Activated T-helper 1 cell treated with Interleukin-2 at 50 U/mL for 16 hours (primary cell): ENCODE data around the gene RNF157.
A peak's percentile ranks its signal among the peaks of the same experiment; 100 is the strongest.

Experiments
- DNase-seq: peaks from one replicate; pipeline ENCODE4 v3.0.0-alpha.2; 2020; ENCODE audit warnings: low read depth

RNF157 gene

DNA sequence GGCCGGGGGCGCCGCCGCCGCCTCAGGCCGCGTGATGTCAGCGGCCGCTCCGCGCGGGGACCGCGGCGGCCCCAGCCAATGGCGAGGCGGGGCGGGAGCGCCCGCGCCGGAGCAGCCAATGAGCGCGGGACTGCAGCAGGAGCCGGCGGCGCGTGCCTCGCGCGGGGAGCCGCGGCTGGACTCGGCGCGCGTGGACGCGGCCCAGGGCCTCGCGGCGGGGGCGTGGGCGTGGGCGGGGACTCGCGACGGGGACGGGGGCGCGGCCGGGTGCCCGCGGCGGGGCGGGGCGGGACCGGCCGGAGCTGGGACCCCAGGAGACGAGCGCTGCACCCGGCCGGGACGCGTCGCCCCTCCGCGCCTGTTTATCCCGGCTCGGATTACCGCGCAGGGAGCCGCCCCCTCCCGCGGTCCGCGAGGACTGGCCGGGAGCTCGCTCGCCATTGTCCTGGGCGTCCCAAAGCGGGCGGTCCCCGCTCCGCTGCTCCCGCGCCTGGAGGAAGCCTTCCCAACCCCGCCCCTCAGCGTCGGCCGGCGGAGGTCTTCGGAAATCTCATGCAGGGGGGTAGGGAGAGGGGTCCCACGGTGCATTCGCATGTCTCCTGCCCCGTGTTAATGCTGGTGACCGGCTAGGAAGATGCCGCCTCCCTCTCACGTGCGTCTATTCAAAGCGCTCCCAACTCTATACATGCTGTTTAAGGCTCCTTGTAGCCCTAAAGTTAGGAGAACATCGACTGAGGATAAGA is at the start of gene RNF157:
Gene RNF157 (minus strand): TSS at position 33 of the 743 bp plus-strand sequence. CDS start 253 bp downstream, outside the sequence.
- DNase-seq, result peak; percentile 68

DNA sequence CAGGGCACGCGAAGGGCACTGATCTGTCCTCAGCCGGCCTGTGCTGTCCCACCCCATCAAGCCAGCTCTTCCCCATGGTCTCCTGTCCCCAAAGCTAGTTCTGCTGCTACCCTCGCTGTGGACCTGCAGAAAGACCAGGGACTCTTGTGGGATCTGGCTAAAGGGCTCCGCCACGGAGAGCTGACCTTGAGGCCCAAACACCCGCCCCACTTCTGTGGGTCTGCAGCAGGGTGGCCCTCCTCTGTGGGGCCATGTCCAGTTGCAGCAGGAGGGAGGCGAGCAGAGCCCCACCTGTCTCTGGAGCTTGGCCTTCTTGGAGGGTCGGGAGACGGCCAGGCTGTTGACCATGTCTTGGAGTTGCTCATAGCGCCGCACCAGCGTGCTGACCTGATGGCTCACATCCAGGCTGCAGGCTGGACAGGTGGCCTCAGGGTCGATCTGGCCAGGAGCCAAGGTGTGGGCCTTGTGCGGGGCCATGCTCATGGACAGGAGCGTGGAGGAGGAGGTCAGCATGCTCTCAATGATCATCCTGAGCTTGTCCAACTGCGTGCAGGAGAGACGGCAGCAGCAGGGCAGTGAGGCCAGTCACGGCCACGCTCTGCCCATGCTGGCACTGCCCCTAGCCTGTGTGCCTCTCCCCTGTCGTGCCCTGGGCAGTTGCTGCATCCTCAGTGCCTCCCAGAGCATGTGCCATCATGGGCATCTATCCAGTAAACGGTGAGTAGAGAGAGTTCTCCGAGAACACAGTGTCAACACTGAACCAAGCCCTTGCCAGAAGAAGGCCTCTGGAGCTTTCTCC is 41.5 kb upstream of the RNF157 start:
- DNase-seq, result no peak

DNA sequence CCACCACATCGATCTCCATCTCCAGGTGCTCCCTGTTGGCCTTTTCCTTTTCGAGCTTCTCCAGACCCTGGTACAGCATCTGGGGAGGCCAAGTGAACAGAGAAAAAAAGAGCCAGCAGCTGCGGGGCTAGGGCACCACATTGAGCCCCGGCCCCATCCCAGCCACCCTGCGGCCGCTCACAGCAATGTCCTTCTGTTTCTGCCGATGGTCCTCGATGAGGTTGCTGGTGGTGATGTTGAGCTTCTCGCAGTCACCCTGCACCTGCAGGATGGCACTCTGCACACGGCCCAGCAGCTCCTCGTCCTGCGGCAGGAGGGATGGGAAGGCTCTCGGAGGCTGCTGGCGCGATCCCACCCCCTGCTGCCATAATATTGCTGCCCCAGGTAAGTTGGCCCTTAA is 40.4 kb upstream of the RNF157 start:
- DNase-seq, result no peak

DNA sequence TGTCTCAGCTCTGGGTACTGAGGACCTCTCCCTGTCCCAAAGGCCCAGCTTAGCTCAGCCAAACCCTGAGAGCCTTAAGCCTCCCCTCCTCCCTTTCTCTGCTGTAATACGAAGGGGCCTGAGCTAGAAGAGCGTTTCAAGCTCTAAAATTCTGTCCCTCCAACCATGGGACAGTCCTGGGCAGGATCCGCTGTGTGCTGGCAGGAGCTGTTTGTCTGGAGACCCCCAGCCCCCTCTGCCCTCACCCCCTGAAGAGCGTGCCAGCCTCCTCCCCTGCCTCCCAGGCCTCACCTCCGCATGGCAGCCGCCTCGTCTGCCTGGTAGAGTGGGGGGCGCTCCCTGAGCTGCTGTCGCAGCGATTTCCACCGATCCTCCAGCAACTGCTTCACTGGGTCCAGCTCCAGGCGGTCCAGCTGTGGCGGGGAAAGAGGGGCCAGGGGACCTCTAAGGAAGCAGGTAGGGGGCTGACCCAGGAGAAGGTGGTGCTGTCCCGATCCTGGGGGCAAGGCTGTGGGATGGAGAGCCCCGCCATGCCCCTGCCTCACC is 39.5 kb upstream of the RNF157 start:
- DNase-seq, result no peak

DNA sequence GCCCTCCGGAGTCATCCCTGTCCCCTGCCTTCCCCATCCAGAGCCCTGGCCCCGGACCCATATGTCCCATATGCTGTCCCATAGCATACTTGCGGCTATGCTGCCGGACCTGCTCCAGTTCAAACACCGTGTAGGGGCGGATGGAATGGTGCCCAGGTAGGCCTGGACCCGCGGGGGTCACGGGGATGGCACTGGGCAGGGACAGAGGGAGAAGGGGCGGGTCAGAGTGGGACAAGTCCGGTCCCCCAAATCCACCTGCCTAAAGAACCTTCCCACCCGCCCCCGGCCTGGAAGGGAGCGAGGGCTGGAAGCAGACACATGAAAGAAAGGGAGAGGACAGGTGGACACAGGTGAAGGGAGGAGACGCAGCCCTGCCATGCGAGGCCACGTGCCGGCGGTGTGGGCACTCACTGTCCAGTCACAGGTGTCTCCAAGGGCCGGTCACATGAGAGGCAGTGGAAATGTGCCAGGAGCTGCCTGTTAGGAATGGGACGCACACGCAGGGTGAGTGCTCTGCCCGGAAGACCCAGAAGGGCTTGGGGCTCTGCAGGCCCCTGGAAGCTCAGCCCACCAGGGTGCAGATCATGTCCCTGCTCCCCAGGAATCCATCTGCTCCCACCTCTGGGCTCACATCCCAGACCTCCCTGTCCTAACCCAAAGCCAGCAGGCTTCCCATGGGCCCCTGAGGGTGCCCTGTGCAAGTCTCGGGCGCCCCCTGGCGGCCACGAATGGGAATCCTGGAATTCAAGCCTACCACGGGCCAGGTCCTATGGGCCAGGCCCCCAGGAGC is 38.9 kb upstream of the RNF157 start:
- DNase-seq, result peak; percentile 73

DNA sequence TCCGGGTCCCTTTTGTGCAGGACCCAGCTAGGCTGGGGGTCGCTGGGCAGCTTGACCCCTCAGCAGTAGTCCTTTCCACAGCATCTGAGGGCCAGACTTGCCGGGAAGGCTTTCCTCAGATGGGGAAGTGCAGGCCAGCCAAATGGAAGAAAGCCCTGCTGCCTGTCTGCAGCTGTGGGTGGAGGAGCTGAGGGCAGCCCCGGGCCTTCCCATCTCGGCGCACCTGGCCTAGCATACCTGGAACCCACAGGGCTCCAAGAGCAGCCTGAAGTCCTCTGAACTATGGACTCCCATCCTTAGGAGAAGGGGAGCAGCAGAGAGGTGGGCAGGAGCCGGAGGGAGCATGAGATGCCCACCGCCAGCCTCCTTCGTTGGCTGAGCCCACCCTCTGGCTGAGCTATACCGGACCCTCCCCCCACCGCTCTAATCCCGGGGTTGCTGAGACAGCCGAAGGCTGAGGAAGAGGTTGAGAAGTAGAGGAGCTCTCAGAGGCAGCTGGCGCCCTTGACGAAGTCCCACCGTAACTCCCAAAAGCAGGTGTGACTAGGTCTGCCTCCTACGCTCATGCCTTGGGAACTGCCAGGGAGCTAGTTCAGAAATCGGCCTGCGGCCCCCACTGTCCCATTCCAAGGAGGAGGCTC is 38.1 kb upstream of the RNF157 start:
- no peak for DNase-seq

DNA sequence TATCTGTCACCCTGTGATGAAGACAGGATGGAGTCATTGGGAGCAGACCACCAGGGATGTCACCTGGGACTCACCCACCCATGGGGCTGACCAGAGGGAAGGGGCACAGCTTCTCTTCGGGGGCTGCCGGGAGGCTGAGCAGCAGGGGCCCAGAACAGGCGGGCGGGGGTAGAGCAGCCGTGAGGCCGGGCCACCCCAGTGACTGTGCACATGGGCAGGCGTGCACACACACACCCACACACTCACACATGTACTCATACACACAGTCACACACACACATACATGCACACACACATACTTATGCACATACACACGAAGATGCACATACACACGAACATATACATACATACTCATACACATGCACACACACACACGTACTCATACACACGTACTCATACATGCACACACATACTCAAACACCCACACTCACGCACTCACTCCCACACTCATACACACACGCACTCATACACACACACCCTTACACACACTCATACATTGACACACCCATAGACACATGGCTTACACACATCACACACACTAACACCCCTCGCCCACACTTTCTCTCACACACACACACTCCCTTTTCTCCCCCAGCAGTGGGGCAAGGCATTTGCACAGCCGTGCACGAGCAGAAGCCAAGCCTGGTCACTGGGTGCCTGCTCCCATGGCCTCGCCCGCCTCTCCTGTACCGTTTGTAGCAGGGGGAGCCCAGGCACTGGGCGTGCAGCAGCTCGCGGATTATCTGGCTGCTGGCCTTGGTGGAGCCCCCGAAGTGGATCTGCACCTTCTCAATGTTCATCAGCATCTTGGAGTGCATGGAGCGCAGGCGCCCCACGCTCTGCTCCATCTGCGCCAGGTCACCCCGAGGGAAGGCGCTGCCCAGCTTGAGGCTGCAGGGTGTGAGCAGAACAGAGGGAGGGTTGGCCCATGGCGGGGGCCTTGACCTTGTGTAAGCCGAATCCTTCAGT is 37.3 kb upstream of the RNF157 start:
- no peak for DNase-seq

DNA sequence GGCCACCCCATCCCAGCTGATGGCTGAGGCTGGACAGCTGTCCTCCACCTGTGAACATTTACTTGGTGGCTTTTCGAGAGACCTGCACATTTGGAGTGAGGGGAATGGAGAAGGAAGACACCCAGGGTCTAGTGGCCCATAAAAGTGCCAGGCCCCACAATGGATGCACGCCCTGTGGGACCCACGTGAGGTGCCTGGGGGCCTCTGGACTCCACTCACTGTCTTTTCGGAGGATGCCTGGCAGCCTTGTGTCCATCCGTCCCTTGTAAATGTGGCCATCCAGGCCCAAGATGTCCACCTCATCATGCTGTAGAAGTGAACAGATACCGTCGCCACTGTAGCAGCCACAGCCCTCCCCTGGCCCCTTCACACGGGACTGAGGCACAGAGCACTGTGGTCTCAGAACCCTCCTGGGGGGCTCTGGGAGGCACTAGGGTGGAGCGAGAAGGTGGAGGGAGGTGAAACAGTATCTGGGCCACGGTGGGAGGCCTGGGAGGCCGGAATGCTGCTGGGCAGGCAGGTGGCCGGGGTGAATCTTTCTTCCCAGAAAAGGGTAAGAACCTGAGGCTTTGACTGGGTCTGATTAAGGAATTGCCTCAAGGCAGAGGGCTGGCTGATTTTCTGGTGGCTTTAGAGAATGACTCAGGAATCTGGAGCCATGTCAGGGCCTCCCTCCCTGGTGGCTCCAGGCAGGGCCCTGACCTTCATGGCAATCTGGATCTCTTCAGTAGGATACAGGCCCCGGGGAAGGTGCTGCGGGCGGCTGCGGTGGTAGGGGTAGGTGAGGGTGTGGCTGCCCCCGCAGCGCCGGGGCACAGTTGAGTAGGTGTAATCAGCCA is 36.4 kb upstream of the RNF157 start:
- DNase-seq, result no peak

DNA sequence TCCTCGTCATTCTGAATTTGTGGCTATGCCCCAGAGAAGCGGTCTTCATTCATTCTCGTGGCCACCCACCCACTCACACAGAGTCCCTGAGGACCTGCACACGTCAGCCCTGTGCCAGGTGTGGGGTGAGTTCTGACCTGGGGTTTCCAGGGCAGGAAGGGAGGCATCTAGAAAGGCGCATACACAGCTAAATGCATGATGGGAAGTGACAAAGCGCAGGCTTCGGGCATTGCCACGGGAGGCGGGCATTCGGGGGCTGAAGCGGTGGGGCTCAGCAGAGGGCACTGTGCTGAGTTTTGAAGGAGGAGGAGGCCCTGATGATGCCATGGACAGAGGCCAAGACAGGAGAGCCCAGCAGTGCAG is 35.8 kb upstream of the RNF157 start:
- no peak for DNase-seq

DNA sequence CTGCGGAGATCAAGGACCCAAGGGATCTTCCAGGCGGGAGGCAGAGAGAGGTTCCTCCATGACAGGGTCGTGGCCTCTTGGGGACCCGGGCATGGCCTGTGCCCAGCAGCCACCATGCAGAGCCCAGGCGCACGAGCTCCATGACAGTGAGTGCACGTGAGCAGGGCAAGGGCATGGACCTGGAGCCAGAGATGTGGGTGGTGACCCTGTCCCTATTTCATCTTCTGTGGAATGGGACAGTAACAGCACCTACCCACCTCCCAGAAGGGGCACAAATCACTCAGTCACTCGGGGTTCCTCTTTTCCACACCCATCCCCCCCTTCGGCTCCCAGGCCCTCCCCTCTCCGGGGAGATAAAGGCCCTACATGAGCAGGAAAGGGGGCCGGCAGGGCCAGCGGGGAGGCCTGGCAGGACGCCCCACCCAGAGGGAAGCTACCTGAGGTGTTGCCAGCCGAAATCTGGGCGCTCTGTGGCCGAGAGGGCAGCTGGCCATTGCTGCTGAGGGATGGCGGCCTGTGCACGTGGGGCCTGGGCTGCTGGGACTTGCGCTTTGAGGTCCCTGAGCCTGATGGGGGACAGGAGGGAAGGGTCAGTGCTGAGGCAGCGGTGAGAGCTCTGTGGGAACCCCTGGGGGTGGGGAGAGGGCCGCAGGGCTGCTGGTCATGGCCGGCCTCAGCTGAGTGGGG is 35.2 kb upstream of the RNF157 start:
- no peak for DNase-seq

DNA sequence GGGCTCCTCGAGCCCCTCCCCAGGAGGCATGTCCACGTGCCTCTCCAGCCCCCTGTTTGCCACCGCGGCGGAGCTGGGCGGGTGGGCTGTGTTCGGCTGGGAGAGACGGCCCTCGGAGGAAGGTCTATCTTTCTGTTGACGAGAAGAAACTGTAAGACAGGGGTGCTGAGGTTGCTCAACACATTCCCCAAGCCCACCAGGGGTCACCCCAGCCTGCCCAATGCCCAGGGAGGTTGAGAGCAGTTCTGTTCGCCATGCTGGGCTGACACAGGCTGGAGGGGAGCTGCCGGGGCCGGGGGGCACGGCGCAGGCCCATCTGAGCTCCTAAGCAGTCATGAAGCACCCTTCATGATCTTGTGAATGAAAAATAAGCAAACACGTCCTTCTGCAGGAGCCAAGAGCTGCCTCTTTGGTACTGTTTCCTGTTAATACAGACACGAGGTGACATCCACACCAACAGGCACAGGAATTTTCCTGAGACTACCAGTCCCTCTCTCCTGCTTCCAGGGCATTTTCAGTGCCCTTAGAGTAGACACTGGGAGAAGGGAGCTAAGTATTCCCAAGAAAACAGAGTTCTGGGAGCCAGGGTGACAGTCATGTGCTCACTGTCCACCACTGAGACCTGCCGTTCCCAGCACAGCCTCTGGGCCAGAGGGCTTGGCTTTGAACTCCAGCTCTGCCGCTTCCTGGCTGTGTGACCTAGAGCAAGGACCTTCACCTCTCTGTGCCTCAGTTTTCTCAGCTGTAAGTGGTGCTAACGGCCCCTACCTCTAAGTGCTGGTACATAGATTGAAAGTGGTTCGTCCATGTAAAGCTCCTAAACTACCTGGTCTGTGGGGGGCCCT is 34.0 kb upstream of the RNF157 start:
- no peak for DNase-seq

DNA sequence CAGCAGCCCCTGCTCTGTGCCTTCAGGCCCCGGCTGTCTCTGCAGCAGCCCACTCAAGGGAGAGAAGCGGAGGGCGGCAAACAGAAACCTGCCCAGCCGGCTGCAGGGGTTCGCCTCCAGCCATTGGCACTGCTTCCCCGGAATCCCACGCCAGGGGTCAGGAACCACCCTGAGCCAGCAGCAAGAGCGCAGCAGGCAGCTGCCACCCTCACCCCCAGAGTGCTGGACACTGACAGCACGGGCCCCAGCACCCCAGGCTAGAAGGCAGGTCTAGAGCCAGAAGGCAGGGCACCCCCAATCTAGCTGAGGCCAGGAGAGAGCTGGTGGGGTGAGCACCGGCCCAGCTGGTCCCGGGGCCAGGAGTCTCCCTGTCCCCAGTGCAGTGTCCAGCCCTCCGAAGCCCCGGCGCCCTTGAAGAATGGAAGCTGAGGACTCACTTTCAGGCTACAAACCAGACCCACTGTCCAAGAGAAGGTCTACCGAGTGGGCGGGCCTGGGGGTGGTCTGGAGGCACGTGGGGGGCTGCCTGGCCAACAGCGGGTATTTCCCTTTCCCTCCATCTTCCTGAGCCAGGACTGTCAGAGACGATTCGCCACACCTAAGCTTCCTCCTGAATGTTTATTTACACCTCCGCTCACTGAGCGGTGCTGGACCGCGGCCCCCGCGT is 33.3 kb upstream of the RNF157 start:
- no peak for DNase-seq

DNA sequence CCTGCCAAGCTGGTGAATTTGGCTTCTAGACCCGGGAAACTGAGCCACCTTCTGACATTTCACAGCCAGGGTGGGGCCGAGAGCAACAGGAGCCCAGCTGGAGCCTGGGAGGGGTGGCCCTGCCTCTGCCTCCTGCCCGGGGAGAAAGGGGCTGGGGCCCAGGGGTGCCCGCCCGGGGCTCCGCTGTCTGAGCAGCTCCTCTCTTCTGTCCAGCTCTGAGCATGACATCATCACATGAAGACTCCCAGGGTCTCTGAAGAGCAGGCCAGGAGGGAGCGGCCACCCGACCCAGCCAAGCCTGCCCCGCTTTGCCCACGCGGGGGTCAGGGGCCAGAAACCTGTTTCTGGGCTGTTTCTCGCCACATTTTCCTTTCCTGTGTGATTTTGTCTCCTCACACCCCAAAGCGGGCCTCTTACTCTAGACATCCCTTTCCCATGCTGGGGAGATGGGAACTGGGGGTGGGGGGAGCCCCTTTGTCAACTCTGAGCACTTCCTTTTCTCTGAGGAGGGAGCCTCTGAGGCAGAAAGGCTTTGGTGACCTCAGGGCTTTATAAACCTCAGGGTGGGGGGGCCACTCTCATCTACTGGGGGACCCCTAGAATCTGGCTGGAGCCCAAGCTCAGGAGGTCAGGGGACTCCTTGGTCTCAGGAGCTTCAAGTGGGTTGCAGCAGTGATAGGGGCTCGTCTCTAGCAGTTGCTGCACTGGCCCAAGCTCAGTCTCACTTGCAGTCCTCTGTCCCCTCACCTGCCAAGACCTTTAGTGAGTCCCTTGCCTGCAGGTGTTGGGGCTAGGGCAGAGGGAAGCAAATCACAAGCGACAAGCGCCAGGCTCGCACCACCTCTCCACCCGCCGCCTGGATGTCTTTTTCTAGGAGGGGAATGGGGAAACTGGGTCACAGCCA is 32.5 kb upstream of the RNF157 start:
- DNase-seq, result no peak

DNA sequence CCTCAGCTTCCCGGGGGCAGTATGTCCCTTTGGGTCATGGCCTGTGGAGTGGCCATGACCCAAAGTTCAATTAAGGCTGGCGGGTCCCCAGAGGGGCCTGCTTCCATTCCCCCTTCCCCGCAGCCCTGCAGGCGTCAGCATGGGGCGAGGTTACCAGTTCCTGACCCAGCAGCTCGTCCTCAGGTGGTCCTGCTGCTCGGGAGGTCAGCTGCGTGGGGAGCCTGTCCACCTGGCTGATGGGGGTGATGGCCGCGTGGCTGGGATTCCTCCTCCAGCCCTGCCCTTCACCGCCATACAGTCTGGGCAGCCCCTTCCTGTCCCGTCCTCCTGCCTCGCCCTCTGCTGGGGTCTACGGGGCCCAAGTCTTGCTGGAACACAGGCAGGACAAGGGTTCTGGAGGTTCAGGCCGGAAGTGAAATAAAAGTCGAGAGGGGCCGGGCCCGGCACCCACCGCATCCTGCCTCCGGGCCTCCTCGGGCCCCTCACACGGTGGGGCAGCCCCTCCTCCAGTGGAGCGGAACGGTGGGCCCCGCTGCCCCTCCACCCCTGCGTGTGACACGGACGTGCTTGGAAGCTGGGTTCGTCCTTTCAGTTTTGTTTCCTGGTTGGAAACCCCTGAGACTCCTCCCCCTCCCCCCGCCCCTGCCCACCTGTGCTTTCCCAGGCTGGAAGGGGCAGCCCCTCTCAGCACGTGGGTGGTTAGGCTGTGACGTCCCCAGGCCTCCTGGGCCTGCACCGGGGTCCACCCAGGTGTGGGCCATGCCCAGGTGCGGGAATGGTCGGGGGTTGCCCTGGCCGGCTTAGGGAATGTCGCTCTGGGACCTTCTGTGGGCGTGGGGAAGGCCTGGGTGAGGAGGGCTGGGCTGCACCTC is 31.6 kb upstream of the RNF157 start:
- DNase-seq, result peak; percentile 41

DNA sequence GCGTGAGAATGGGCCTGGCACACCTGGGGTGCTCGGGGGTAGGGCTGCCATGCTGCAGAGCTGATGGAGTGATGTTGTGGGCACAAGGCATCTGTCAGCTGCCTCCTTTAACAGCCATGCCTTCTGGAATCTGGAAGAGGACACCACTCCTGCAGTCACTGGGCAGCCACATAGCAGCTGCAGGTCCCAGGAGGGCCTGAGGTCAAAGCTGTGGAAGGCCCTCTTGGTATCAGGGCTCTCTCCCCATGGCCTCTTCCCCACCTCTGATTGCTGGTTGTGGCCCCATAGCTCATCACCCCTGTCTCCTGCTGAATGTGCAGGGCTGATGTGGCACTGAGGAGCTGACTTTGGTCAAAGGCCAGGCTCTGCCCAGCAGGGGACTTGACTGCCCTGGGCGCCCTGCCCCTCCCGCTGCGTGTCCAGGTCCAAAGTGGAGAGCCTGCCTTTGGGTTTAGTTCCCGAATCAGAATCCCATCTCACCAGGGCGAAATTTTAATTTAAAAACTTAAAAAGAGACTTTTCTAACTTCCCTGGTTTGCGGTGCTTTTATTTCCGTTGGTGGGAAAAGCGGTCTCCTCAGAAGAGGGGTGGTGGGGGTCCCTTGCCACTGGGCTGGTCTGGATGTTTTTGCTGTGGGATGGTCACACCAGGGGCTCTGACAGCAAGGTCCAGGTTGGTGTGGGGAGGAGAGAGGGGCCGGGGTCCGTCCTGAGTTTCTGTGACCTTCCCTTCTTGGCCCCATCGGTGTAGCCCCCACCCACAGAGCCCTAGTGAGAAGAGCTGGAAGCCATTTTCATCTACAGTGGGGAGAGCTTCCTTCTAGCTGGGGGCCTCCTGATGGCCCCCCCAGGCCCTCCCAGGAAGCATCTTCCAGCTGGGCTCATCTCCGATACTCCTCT is 30.7 kb upstream of the RNF157 start:
- no peak for DNase-seq
